DMS 273 (cell line): ENCODE data around the gene OVOL3.
"Not testable (repeated sequence)": the region's sequence is repeated elsewhere in the genome, so short reads cannot be mapped to it uniquely, and the experiment has no call there.

ENCODE experiments used
- DNase-seq: peaks from one replicate; lab custom pipeline; 2025; ENCODE audit not compliant: unreplicated experiment; lab: John Stamatoyannopoulos, UW

OVOL3 gene

GRCh38 chr19:36110487-36111199, at the start of gene OVOL3:
Gene OVOL3 (plus strand): TSS chr19:36111143. CDS start chr19:36111203, 60 bp downstream.
- DNase-seq = peak; percentile 33

- no peak for DNase-seq
Observed at GRCh38 chr19:36061367-36061766, 49.6 kb upstream of the OVOL3 start.

- no peak for DNase-seq
Observed at GRCh38 chr19:36064826-36065225, 46.1 kb upstream of the OVOL3 start.

GRCh38 chr19:36067681-36068080, 43.3 kb upstream of the OVOL3 start:
- DNase-seq = no peak

- DNase-seq = not testable (repeated sequence)
Observed at GRCh38 chr19:36068810-36069499, 42.0 kb upstream of the OVOL3 start.

GRCh38 chr19:36072081-36072480, 38.9 kb upstream of the OVOL3 start:
- no peak for DNase-seq

GRCh38 chr19:36073121-36073876, 37.6 kb upstream of the OVOL3 start:
- no peak for DNase-seq

GRCh38 chr19:36079389-36079945, 31.5 kb upstream of the OVOL3 start:
- DNase-seq = no peak

GRCh38 chr19:36081385-36081784, 29.6 kb upstream of the OVOL3 start:
- DNase-seq = no peak

- no peak for DNase-seq
Observed at GRCh38 chr19:36081894-36082293, 29.0 kb upstream of the OVOL3 start.

GRCh38 chr19:36082916-36083315, 28.0 kb upstream of the OVOL3 start:
- DNase-seq = no peak

GRCh38 chr19:36084231-36085009, 26.5 kb upstream of the OVOL3 start:
- DNase-seq = no peak

- DNase-seq = no peak
Observed at GRCh38 chr19:36086326-36086725, 24.6 kb upstream of the OVOL3 start.

GRCh38 chr19:36089847-36090246, 21.1 kb upstream of the OVOL3 start:
- DNase-seq = no peak

GRCh38 chr19:36090910-36091695, 19.8 kb upstream of the OVOL3 start:
- DNase-seq = no peak

- DNase-seq = no peak
Observed at GRCh38 chr19:36092566-36092965, 18.4 kb upstream of the OVOL3 start.

GRCh38 chr19:36093146-36093662, 17.7 kb upstream of the OVOL3 start:
- no peak for DNase-seq

- DNase-seq = no peak
Observed at GRCh38 chr19:36093687-36094086, 17.3 kb upstream of the OVOL3 start.

GRCh38 chr19:36097036-36097435, 13.9 kb upstream of the OVOL3 start:
- no peak for DNase-seq
